ENCODE results near the gene PDIA6. TPM values are rescaled to one million over a fixed set of nuclear protein-coding genes. Genes with fewer than 3 reads are reported as not detected.

PDIA6 gene
- total and polyA plus RNA-seq, 2 donors (not counting 1 experiment from before 2014, with no cell fraction given), result 420 to 491 TPM

- Histone ChIP-seq H3K9me3 (ENCODE audit: control insufficient read depth, insufficient read depth, low read depth, low read length) (no peaks in the 10 kb centered on the region), H3K36me3 (ENCODE audit: control insufficient read depth, insufficient read depth, low read length) (no peaks in the 10 kb centered on the region), H3K4me3 (replicated peaks in 1 of 4; ENCODE audit: control extremely low read depth in 1 of 4, insufficient read depth in 1 of 4, low read depth in 3 of 4, low read length in 4 of 4) (no peak overlapping the region), H3K27ac (ENCODE audit: insufficient read depth, low read length) (no peak overlapping the region), H3K4me1 (ENCODE audit: control insufficient read depth, extremely low read depth, insufficient read depth, low read length) (no peaks in the 10 kb centered on the region), H3K79me2 (ENCODE audit: control insufficient read depth, insufficient read depth, low read length) (no peaks in the 10 kb centered on the region), H3K4me2 (ENCODE audit: extremely low read depth, insufficient read depth, low read length) (no peak overlapping the region), H3K27me3 (ENCODE audit: control insufficient read depth, insufficient read depth, low read length) (peaks cover 23% of the 10 kb centered on the region), H4K20me1 (ENCODE audit: control insufficient read depth, extremely low read depth, insufficient read depth, low read length) (no peaks in the 10 kb centered on the region), H2AFZ (ENCODE audit: low read length) (no peak overlapping the region), H3K9ac (ENCODE audit: insufficient read depth, low read length) (no peak overlapping the region)
- TF ChIP-seq EZH2 (IDR thresholded peaks at IDR 0.05; ENCODE audit: low read length, missing control alignments) (no peak), CTCF (conservative IDR thresholded peaks at IDR 0.05 in 1 of 2, IDR thresholded peaks at IDR 0.05 in 1 of 2; ENCODE audit: low read depth in 1 of 2, low read length in 2 of 2) (no peak)
- no peak for DNase-seq (ENCODE audit: low read depth in 2 of 2)
These were observed 13.4 kb upstream of the PDIA6 start for GRCh38 chr2:10826026-10826425.

GRCh38 chr2:10824191-10824590, 11.6 kb upstream of the PDIA6 start:
- Histone ChIP-seq H3K9ac (ENCODE audit: insufficient read depth, low read length) (no peak overlapping the region), H3K27me3 (ENCODE audit: control insufficient read depth, insufficient read depth, low read length) (peaks cover 20% of the 10 kb centered on the region)

GRCh38 chr2:10820978-10821695, 8.6 kb upstream of the PDIA6 start:
- H3K36me3 ChIP-seq (ENCODE audit: control insufficient read depth, insufficient read depth, low read length), result no peaks in the 10 kb centered on the region
- no peaks in the 10 kb centered on the region for H3K4me1 ChIP-seq (ENCODE audit: control insufficient read depth, extremely low read depth, insufficient read depth, low read length)
- no peak overlapping the region for H2AFZ ChIP-seq (ENCODE audit: low read length)
- no peak for DNase-seq (ENCODE audit: low read depth in 2 of 2)
- no peak overlapping the region for H3K4me2 ChIP-seq (ENCODE audit: extremely low read depth, insufficient read depth, low read length)
- peaks cover 27% of the 10 kb centered on the region for H3K27me3 ChIP-seq (ENCODE audit: control insufficient read depth, insufficient read depth, low read length)
- no peak overlapping the region for H3K4me3 ChIP-seq (replicated peaks in 1 of 4; ENCODE audit: control extremely low read depth in 1 of 4, insufficient read depth in 1 of 4, low read depth in 3 of 4, low read length in 4 of 4)
- TF ChIP-seq EZH2 (IDR thresholded peaks at IDR 0.05; ENCODE audit: low read length, missing control alignments) (no peak), CTCF (conservative IDR thresholded peaks at IDR 0.05 in 1 of 2, IDR thresholded peaks at IDR 0.05 in 1 of 2; ENCODE audit: low read depth in 1 of 2, low read length in 2 of 2) (no peak)
- no peaks in the 10 kb centered on the region for H4K20me1 ChIP-seq (ENCODE audit: control insufficient read depth, extremely low read depth, insufficient read depth, low read length)
- no peak overlapping the region for H3K9ac ChIP-seq (ENCODE audit: insufficient read depth, low read length)
- H3K27ac ChIP-seq (ENCODE audit: insufficient read depth, low read length), result no peak overlapping the region
- no peaks in the 10 kb centered on the region for H3K9me3 ChIP-seq (ENCODE audit: control insufficient read depth, insufficient read depth, low read depth, low read length)
- no peaks in the 10 kb centered on the region for H3K79me2 ChIP-seq (ENCODE audit: control insufficient read depth, insufficient read depth, low read length)

More at GRCh38 chr2:10824191-10824590, 11.6 kb upstream of the PDIA6 start:
- no peaks in the 10 kb centered on the region for H4K20me1 ChIP-seq (ENCODE audit: control insufficient read depth, extremely low read depth, insufficient read depth, low read length)
- no peak overlapping the region for H3K4me3 ChIP-seq (replicated peaks in 1 of 4; ENCODE audit: control extremely low read depth in 1 of 4, insufficient read depth in 1 of 4, low read depth in 3 of 4, low read length in 4 of 4)
- no peak overlapping the region for H3K27ac ChIP-seq (ENCODE audit: insufficient read depth, low read length)
- no peak for DNase-seq (ENCODE audit: low read depth in 2 of 2)
- TF ChIP-seq EZH2 (IDR thresholded peaks at IDR 0.05; ENCODE audit: low read length, missing control alignments) (no peak), CTCF (conservative IDR thresholded peaks at IDR 0.05 in 1 of 2, IDR thresholded peaks at IDR 0.05 in 1 of 2; ENCODE audit: low read depth in 1 of 2, low read length in 2 of 2) (no peak)
- no peaks in the 10 kb centered on the region for H3K9me3 ChIP-seq (ENCODE audit: control insufficient read depth, insufficient read depth, low read depth, low read length)
- H3K4me1 ChIP-seq (ENCODE audit: control insufficient read depth, extremely low read depth, insufficient read depth, low read length), result no peaks in the 10 kb centered on the region
- no peaks in the 10 kb centered on the region for H3K79me2 ChIP-seq (ENCODE audit: control insufficient read depth, insufficient read depth, low read length)
- H3K4me2 ChIP-seq (ENCODE audit: extremely low read depth, insufficient read depth, low read length), result no peak overlapping the region
- H3K36me3 ChIP-seq (ENCODE audit: control insufficient read depth, insufficient read depth, low read length), result no peaks in the 10 kb centered on the region
- H2AFZ ChIP-seq (ENCODE audit: low read length), result no peak overlapping the region

Measured in fibroblast of lung (primary cell).